Neural cell (in vitro differentiated cells): ENCODE results near the gene KCNIP4. TPM values are rescaled to one million over a fixed set of nuclear protein-coding genes. Genes with fewer than 3 reads are reported as not detected.

Experiments used
- H2AFZ ChIP-seq: fragments of 200-600, 300-800 bp; sonication (generic), shearing (Covaris generic); 2 replicates; pipeline ENCODE4 v1.6.0; 2014; ENCODE audit warnings: low read depth, mild to moderate bottlenecking, antibody characterized with exemption, low read length, moderate library complexity
- H3F3A ChIP-seq: fragments of 200-600 bp; shearing (Covaris generic); 2 replicates; pipeline ENCODE4 v1.6.1; 2016; ENCODE audit warnings: mild to moderate bottlenecking, moderate library complexity, mixed read lengths, antibody characterized with exemption, low read length; ENCODE audit not compliant: insufficient read depth, poor library complexity, severe bottlenecking
- H3K27ac ChIP-seq: fragments of 200-600, 300-800 bp; sonication (generic), shearing (Covaris generic); 2 replicates; pipeline ENCODE4 v1.5.1; 2014; ENCODE audit warnings: mild to moderate bottlenecking, low read length, moderate library complexity
- H3K27me3 ChIP-seq: fragments of 300-800, 200-600 bp; sonication (generic), shearing (Covaris generic); 2 replicates; pipeline ENCODE4 v1.6.0; 2014; ENCODE audit warnings: mild to moderate bottlenecking, low read depth, low read length, moderate library complexity; ENCODE audit not compliant: insufficient read depth
- H3K36me3 ChIP-seq: fragments of 300-800, 200-600 bp; sonication (generic), shearing (Covaris generic); 2 replicates; pipeline ENCODE4 v1.5.1; 2014; ENCODE audit warnings: mild to moderate bottlenecking, antibody characterized with exemption, low read length, moderate library complexity; ENCODE audit not compliant: insufficient read depth
- H3K4me2 ChIP-seq: fragments of 300-800, 200-600 bp; sonication (generic), shearing (Covaris generic); 2 replicates; pipeline ENCODE4 v1.6.0; 2014; ENCODE audit warnings: mild to moderate bottlenecking, low read length
- H3K4me3 ChIP-seq: fragments of 300-800, 200-600 bp; sonication (generic), shearing (Covaris generic); 2 replicates; pipeline ENCODE4 v1.5.1; 2014; ENCODE audit warnings: mild to moderate bottlenecking, low read length, moderate library complexity
- H3K79me2 ChIP-seq: fragments of 200-600 bp; shearing (Covaris generic); replicated peaks from 2 replicates; pipeline ENCODE4 v1.6.0; 2014; ENCODE audit warnings: mild to moderate bottlenecking, low read length, moderate library complexity; ENCODE audit not compliant: insufficient read depth
- H3K9ac ChIP-seq: fragments of 300-800, 200-600 bp; sonication (generic), shearing (Covaris generic); 2 replicates; pipeline ENCODE4 v1.6.1; 2016; ENCODE audit warnings: mild to moderate bottlenecking, low read length, mixed read lengths
- H3K9me2 ChIP-seq: fragments of 200-600 bp; shearing (Covaris generic); 2 replicates; pipeline ENCODE4 v1.6.1; 2016; ENCODE audit warnings: mild to moderate bottlenecking, low read length, mixed read lengths; ENCODE audit not compliant: insufficient read depth
- H3K9me3 ChIP-seq: fragments of 200-600, 300-800 bp; sonication (generic), shearing (Covaris generic); 2 replicates; pipeline ENCODE4 v1.6.1; 2016; ENCODE audit warnings: mild to moderate bottlenecking, mixed run types, low read length, moderate library complexity, mixed read lengths
- H4K20me1 ChIP-seq: fragments of 200-600 bp; shearing (Covaris generic); 2 replicates; pipeline ENCODE4 v1.6.1; 2016; ENCODE audit warnings: mild to moderate bottlenecking, mixed run types; ENCODE audit not compliant: insufficient read depth
- CTCF ChIP-seq: fragments of 450-650 bp; IDR thresholded peaks from 2 replicates; pipeline ENCODE4 v1.5.1; 2014; ENCODE audit warnings: antibody characterized with exemption, mild to moderate bottlenecking, moderate library complexity; ENCODE audit not compliant: poor library complexity, severe bottlenecking
- EP300 ChIP-seq: fragments of 450-650 bp; conservative IDR thresholded peaks from 2 replicates; pipeline ENCODE4 v1.6.1; 2014; ENCODE audit warnings: antibody characterized with exemption, mild to moderate bottlenecking, moderate library complexity; ENCODE audit not compliant: poor library complexity, severe bottlenecking
- EZH2 ChIP-seq: fragments of 200-600, 300-800 bp; shearing (Covaris generic), sonication (generic); IDR thresholded peaks from 2 replicates; pipeline ENCODE4 v1.6.1; 2014; ENCODE audit warnings: antibody characterized with exemption, low read length, borderline replicate concordance, mild to moderate bottlenecking; ENCODE audit not compliant: insufficient read depth, poor library complexity, severe bottlenecking
- MXI1 ChIP-seq: fragments of 450-650 bp; conservative IDR thresholded peaks from 2 replicates; pipeline ENCODE4 v1.6.1; 2014; ENCODE audit warnings: antibody characterized with exemption, mild to moderate bottlenecking; ENCODE audit not compliant: poor library complexity, severe bottlenecking
- POLR2AphosphoS5 ChIP-seq: IDR thresholded peaks from 2 replicates; pipeline ENCODE4 v1.6.1; 2012
- RAD21 ChIP-seq: fragments of 450-650 bp; conservative IDR thresholded peaks from 2 replicates; pipeline ENCODE4 v1.6.1; 2014; ENCODE audit warnings: antibody characterized with exemption, mild to moderate bottlenecking, moderate library complexity
- SMC3 ChIP-seq: fragments of 450-650 bp; conservative IDR thresholded peaks from 2 replicates; pipeline ENCODE4 v1.6.1; 2014; ENCODE audit warnings: antibody characterized with exemption, mild to moderate bottlenecking, moderate library complexity; ENCODE audit not compliant: poor library complexity
- TAF1 ChIP-seq: IDR thresholded peaks from 2 replicates; pipeline ENCODE4 v1.6.1; 2012; ENCODE audit warnings: low read depth
- polyA plus RNA-seq: library from polyadenylated mRNA; depleted of rRNA; stranded (reverse); fragments of >200 nt; gene quantifications from 2 replicates; pipeline ENCODE4 v1.2.3, GENCODE V29; 2014
- TF ChIP-seq, protein P1 (sequence below): IDR thresholded peaks from 2 replicates; pipeline ENCODE4 v1.6.1; 2012; ENCODE audit warnings: borderline replicate concordance

The KCNIP4 gene
- polyA plus RNA-seq, 1 donor from 2014 or later = 22.8 TPM

DNA sequence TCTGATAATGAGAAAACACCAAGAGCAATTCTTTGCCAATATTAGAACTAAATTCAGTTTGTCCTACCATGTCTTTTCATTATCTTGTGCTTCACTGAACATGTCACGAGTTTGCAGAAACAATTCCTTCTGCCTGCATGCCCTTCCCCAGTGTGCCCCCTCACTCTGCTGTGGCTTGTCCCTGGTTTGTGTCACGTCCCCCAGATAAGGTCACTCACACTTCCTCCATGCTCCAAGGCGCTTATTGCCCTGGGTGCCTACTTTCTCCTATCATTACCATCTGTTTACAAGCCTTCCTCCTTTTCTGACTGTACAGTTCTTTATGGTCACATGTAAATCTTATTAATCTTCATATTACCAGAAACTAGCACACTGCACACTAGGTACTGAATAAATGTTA is 394.1 kb downstream of the KCNIP4 start:
- Histone ChIP-seq H3K9ac (no peak overlapping the region), H4K20me1 (no peaks in the 10 kb centered on the region), H3K79me2 (no peaks in the 10 kb centered on the region), H3K36me3 (no peaks in the 10 kb centered on the region), H3K27me3 (no peaks in the 10 kb centered on the region), H3K9me2 (no peaks in the 10 kb centered on the region), H2AFZ (no peak overlapping the region), H3K4me3 (no peak overlapping the region), H3K27ac (no peak overlapping the region), H3F3A (no peaks in the 10 kb centered on the region), H3K4me2 (no peak overlapping the region), H3K9me3 (no peaks in the 10 kb centered on the region)
- TF ChIP-seq EZH2 (no peak), RAD21 (no peak), MXI1 (no peak), CTCF (no peak), SMC3 (no peak), POLR2AphosphoS5 (no peak), EP300 (no peak), TAF1 (no peak)
- TF ChIP-seq, protein P1, sequence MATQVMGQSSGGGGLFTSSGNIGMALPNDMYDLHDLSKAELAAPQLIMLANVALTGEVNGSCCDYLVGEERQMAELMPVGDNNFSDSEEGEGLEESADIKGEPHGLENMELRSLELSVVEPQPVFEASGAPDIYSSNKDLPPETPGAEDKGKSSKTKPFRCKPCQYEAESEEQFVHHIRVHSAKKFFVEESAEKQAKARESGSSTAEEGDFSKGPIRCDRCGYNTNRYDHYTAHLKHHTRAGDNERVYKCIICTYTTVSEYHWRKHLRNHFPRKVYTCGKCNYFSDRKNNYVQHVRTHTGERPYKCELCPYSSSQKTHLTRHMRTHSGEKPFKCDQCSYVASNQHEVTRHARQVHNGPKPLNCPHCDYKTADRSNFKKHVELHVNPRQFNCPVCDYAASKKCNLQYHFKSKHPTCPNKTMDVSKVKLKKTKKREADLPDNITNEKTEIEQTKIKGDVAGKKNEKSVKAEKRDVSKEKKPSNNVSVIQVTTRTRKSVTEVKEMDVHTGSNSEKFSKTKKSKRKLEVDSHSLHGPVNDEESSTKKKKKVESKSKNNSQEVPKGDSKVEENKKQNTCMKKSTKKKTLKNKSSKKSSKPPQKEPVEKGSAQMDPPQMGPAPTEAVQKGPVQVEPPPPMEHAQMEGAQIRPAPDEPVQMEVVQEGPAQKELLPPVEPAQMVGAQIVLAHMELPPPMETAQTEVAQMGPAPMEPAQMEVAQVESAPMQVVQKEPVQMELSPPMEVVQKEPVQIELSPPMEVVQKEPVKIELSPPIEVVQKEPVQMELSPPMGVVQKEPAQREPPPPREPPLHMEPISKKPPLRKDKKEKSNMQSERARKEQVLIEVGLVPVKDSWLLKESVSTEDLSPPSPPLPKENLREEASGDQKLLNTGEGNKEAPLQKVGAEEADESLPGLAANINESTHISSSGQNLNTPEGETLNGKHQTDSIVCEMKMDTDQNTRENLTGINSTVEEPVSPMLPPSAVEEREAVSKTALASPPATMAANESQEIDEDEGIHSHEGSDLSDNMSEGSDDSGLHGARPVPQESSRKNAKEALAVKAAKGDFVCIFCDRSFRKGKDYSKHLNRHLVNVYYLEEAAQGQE = no peak

GRCh38 chr4:21554066-21554465 is 394.5 kb downstream of the KCNIP4 start:
- no peak overlapping the region for H2AFZ ChIP-seq
- no peak overlapping the region for H3K4me3 ChIP-seq
- no peak overlapping the region for H3K9ac ChIP-seq
- H3K9me2 ChIP-seq = no peaks in the 10 kb centered on the region
- H3K27me3 ChIP-seq = no peaks in the 10 kb centered on the region
- H3K9me3 ChIP-seq = no peaks in the 10 kb centered on the region
- no peaks in the 10 kb centered on the region for H3K79me2 ChIP-seq
- no peaks in the 10 kb centered on the region for H3K36me3 ChIP-seq
- TF ChIP-seq POLR2AphosphoS5 = no peak
- TF ChIP-seq TAF1 = no peak
- TF ChIP-seq RAD21 = no peak
- no peak for TF ChIP-seq EZH2
- TF ChIP-seq, protein P1 = no peak
- TF ChIP-seq CTCF = no peak
- no peak for TF ChIP-seq SMC3
- TF ChIP-seq EP300 = no peak
- TF ChIP-seq MXI1 = no peak
- H3F3A ChIP-seq = no peaks in the 10 kb centered on the region
- H3K4me2 ChIP-seq = no peak overlapping the region
- no peaks in the 10 kb centered on the region for H4K20me1 ChIP-seq
- no peak overlapping the region for H3K27ac ChIP-seq
